ENCODE measurements around the gene SURF4.

DNA sequence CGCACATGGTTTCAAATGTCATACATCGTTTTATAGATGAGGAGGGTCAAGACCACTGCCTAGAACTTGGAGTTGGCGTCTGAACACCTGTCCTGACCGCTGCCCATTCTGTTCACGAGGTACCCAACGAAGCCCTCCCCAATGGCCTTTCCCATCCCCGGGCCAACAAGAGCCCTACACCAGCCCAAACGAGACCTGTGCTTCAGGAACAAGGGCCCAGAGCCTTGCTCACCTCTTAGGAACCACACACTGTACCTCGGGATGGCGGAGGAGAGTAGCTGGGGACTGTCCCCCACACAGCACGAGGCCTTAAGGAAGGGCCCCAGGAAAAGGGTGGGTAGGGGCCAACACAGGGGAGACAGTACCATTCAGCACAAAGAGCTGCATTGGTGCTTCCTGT, 42.8 kb downstream of the SURF4 start:
- TF ChIP-seq CREB1 (IDR thresholded peaks at IDR 0.05; ENCODE audit: low read depth) (no peak), EP300 (IDR thresholded peaks at IDR 0.05; ENCODE audit: borderline replicate concordance) (no peak), CEBPB (IDR thresholded peaks at IDR 0.05) (no peak), TEAD4 (IDR thresholded peaks at IDR 0.05) (no peak), YY1 (IDR thresholded peaks at IDR 0.05; ENCODE audit: low read depth) (no peak)
- TF ChIP-seq, protein P1, sequence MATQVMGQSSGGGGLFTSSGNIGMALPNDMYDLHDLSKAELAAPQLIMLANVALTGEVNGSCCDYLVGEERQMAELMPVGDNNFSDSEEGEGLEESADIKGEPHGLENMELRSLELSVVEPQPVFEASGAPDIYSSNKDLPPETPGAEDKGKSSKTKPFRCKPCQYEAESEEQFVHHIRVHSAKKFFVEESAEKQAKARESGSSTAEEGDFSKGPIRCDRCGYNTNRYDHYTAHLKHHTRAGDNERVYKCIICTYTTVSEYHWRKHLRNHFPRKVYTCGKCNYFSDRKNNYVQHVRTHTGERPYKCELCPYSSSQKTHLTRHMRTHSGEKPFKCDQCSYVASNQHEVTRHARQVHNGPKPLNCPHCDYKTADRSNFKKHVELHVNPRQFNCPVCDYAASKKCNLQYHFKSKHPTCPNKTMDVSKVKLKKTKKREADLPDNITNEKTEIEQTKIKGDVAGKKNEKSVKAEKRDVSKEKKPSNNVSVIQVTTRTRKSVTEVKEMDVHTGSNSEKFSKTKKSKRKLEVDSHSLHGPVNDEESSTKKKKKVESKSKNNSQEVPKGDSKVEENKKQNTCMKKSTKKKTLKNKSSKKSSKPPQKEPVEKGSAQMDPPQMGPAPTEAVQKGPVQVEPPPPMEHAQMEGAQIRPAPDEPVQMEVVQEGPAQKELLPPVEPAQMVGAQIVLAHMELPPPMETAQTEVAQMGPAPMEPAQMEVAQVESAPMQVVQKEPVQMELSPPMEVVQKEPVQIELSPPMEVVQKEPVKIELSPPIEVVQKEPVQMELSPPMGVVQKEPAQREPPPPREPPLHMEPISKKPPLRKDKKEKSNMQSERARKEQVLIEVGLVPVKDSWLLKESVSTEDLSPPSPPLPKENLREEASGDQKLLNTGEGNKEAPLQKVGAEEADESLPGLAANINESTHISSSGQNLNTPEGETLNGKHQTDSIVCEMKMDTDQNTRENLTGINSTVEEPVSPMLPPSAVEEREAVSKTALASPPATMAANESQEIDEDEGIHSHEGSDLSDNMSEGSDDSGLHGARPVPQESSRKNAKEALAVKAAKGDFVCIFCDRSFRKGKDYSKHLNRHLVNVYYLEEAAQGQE (IDR thresholded peaks at IDR 0.05; ENCODE audit: low read depth): no peak
- TF ChIP-seq, protein P2, sequence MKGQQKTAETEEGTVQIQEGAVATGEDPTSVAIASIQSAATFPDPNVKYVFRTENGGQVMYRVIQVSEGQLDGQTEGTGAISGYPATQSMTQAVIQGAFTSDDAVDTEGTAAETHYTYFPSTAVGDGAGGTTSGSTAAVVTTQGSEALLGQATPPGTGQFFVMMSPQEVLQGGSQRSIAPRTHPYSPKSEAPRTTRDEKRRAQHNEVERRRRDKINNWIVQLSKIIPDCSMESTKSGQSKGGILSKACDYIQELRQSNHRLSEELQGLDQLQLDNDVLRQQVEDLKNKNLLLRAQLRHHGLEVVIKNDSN (IDR thresholded peaks at IDR 0.05): no peak

Measured in Ishikawa (cell line).